RWPE2 (cell line): ENCODE measurements around the gene DST.

ENCODE experiments used
- ATAC-seq: fragments of 200-7000 bp; cut with Tn5 transposase; 3 replicates; pipeline ENCODE4 v1.9.1; 2021; ENCODE audit warnings: low read depth
- DNase-seq: peaks from one replicate; pipeline ENCODE4 v3.0.0-alpha.2; 2020; ENCODE audit warnings: low spot score
- H3K27ac ChIP-seq: fragments of 450-650 bp; 2 replicates; pipeline ENCODE4 v1.5.1; 2017; ENCODE audit warnings: mild to moderate bottlenecking; ENCODE audit not compliant: poor library complexity, severe bottlenecking
- H3K27me3 ChIP-seq: fragments of 250-450 bp; sonication (Bioruptor Pico); 2 replicates; pipeline ENCODE4 v1.5.1; 2021; ENCODE audit warnings: mild to moderate bottlenecking, moderate library complexity; ENCODE audit not compliant: insufficient read depth, poor library complexity, severe bottlenecking
- H3K36me3 ChIP-seq: fragments of 250-450 bp; sonication (Bioruptor Pico); 2 replicates; pipeline ENCODE4 v1.5.1; 2020; ENCODE audit warnings: low read depth, mild to moderate bottlenecking, moderate library complexity
- H3K4me1 ChIP-seq: fragments of 250-450 bp; sonication (Bioruptor Pico); 2 replicates; pipeline ENCODE4 v1.5.1; 2021; ENCODE audit warnings: mild to moderate bottlenecking, moderate library complexity; ENCODE audit not compliant: insufficient read depth, poor library complexity, severe bottlenecking
- H3K4me3 ChIP-seq: fragments of 250-450 bp; sonication (Bioruptor Pico); 2 replicates; pipeline ENCODE4 v1.5.1; 2021; ENCODE audit warnings: mild to moderate bottlenecking, moderate library complexity; ENCODE audit not compliant: severe bottlenecking
- H3K9me3 ChIP-seq: fragments of 250-450 bp; sonication (Bioruptor Pico); 2 replicates; pipeline ENCODE4 v1.5.1; 2021; ENCODE audit warnings: mild to moderate bottlenecking, moderate library complexity; ENCODE audit not compliant: severe bottlenecking
- TF ChIP-seq, protein P1 (sequence below): fragments of 450-650 bp; IDR thresholded peaks from one replicate; pipeline ENCODE4 v1.5.1; 2017; ENCODE audit warnings: mild to moderate bottlenecking, moderate library complexity; ENCODE audit not compliant: poor library complexity, severe bottlenecking

Gene DST

DNA sequence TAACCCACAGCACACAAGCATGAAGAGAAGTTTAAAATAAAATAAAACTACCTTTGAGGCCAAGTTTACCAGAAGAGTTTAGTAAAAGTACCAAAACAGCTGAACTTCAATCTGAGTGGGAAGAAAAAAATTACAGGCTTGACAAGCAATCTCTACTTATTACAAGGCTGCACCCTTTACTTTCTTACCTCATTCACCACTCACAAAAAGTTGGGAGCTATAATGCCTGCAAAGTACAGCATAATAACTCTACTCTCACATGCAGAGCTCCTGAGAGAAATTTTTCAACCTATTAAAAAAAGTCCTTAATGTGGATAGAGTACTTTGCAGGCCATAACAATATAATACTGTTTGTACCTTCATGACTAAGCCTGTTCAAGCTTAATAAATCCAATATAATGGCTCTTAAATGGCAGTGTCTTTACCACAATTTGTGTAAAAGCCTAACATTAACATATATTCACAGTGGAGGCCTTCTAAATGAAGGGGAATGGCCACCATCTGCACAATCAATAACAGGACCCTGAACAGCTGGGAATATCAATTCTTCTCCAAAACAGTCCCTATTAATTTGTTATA lies 103.1 kb downstream of the DST start:
- ATAC-seq (no peak), DNase-seq (no peak)
- peaks cover 35% of the 10 kb centered on the region for H3K4me1 ChIP-seq
- peaks cover 22% of the 10 kb centered on the region for H3K36me3 ChIP-seq
- TF ChIP-seq, protein P1, sequence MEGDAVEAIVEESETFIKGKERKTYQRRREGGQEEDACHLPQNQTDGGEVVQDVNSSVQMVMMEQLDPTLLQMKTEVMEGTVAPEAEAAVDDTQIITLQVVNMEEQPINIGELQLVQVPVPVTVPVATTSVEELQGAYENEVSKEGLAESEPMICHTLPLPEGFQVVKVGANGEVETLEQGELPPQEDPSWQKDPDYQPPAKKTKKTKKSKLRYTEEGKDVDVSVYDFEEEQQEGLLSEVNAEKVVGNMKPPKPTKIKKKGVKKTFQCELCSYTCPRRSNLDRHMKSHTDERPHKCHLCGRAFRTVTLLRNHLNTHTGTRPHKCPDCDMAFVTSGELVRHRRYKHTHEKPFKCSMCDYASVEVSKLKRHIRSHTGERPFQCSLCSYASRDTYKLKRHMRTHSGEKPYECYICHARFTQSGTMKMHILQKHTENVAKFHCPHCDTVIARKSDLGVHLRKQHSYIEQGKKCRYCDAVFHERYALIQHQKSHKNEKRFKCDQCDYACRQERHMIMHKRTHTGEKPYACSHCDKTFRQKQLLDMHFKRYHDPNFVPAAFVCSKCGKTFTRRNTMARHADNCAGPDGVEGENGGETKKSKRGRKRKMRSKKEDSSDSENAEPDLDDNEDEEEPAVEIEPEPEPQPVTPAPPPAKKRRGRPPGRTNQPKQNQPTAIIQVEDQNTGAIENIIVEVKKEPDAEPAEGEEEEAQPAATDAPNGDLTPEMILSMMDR, result no peak
- no peaks in the 10 kb centered on the region for H3K27me3 ChIP-seq
- no peaks in the 10 kb centered on the region for H3K9me3 ChIP-seq
- H3K4me3 ChIP-seq, result peak overlapping the region; percentile 45
- H3K27ac ChIP-seq, result peak overlapping the region; percentile 84

DNA sequence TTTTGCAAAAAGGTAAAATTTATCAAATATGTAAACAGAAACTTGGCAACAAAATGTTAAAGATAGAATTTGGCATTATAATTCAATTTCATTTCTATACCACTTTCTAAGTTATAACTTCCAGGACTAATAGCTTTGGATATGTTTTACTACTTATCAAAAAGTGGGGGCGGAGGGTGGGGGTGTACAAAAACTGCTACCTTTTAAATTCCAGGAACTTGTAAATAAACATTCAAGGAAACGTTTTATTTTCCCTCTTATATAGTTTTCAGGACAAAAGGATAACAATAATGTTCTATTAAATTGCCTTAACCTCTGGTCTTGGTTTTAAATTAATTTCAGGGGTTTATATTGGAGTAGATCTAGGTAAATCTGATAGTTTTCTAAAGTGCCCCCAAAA lies 103.8 kb downstream of the DST start:
- no peak for DNase-seq
- Histone ChIP-seq H3K9me3 (no peaks in the 10 kb centered on the region), H3K36me3 (peaks cover 27% of the 10 kb centered on the region), H3K27ac (no peak overlapping the region), H3K27me3 (no peaks in the 10 kb centered on the region), H3K4me1 (peaks cover 34% of the 10 kb centered on the region), H3K4me3 (no peak overlapping the region)
- ATAC-seq, result no peak
- TF ChIP-seq, protein P1, result no peak

DNA sequence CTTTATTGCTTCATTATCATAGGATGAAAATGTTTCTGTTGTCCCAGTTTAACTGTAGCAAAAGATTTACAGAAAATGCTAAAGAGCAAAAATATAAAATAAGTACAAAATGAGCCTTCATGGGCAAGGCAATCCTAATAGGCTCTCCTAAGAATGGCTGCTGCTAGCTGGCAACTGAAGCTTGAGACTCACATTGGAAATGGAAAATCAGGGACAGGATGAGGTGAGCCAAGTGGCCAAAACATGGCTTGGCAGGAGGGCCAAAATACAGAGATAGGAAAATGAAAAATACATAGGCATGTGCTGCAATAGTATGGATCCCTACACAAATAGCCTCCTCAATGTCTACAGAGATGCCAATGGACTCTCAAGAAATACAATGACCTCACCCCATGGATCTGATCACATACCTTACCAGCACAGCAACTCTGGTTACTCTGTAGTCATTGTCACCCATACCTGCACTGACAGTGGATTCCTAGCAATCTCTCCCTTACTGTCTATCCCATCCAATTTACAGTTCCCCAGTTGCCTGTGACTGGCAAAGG lies 105.4 kb downstream of the DST start:
- TF ChIP-seq, protein P1, result no peak
- H3K4me3 ChIP-seq, result no peak overlapping the region
- H3K27ac ChIP-seq, result no peak overlapping the region
- H3K9me3 ChIP-seq, result no peaks in the 10 kb centered on the region
- ATAC-seq (no peak), DNase-seq (no peak)
- peaks cover 38% of the 10 kb centered on the region for H3K36me3 ChIP-seq
- H3K4me1 ChIP-seq, result peaks cover 27% of the 10 kb centered on the region
- H3K27me3 ChIP-seq, result no peaks in the 10 kb centered on the region

DNA sequence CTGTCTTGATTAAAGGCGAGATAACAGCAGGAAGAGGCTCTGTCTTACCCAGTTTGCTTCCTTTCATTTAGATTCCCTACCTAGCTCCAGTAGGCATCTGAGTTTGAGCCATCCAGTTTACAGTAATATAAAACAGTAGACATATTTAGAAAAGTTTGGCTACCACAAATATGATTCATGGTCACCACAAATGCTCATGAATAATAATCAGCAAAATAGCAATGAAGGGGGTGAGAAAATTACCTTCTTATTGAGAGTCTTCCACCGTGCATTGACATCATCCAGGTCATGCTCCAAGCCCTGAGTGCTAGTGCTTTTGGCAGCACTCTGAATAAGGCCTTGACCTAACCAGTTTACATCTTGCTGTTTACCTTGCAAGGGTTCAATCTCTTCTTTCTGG lies 106.2 kb downstream of the DST start:
- Histone ChIP-seq H3K4me3 (no peak overlapping the region), H3K36me3 (peaks cover 43% of the 10 kb centered on the region), H3K4me1 (peaks cover 24% of the 10 kb centered on the region), H3K9me3 (no peaks in the 10 kb centered on the region), H3K27me3 (no peaks in the 10 kb centered on the region), H3K27ac (no peak overlapping the region)
- ATAC-seq (no peak), DNase-seq (no peak)
- TF ChIP-seq, protein P1, result no peak

DNA sequence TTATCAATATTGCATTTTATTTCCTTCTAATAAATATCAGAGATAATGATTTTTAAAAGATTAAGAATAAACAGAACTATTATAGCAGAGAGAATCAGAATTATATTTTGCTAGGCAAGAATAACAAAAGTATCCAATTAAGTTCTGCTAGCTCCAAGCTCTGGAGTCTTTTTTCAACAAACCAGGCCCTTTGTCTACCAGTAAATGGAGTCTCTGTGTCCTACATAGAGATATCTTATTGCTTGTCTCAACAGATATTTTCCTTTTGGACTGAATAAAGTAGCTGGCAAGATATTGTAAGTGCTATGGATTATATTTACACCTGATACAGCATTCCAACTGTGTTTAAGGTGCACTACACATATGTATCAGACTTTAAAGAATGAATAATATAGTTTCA lies 107.1 kb downstream of the DST start:
- peaks cover 52% of the 10 kb centered on the region for H3K36me3 ChIP-seq
- DNase-seq (no peak), ATAC-seq (no peak)
- peaks cover 22% of the 10 kb centered on the region for H3K4me1 ChIP-seq
- TF ChIP-seq, protein P1, result no peak
- H3K9me3 ChIP-seq, result no peaks in the 10 kb centered on the region
- H3K27me3 ChIP-seq, result no peaks in the 10 kb centered on the region
- no peak overlapping the region for H3K4me3 ChIP-seq
- no peak overlapping the region for H3K27ac ChIP-seq
